Measurements from ENCODE around the gene TANGO2. TPM values are rescaled to one million over a fixed set of nuclear protein-coding genes. Genes with fewer than 3 reads are reported as not detected.

Gene TANGO2
- total RNA-seq, 1 experiment from 2014 or later: 14.6 TPM

DNA sequence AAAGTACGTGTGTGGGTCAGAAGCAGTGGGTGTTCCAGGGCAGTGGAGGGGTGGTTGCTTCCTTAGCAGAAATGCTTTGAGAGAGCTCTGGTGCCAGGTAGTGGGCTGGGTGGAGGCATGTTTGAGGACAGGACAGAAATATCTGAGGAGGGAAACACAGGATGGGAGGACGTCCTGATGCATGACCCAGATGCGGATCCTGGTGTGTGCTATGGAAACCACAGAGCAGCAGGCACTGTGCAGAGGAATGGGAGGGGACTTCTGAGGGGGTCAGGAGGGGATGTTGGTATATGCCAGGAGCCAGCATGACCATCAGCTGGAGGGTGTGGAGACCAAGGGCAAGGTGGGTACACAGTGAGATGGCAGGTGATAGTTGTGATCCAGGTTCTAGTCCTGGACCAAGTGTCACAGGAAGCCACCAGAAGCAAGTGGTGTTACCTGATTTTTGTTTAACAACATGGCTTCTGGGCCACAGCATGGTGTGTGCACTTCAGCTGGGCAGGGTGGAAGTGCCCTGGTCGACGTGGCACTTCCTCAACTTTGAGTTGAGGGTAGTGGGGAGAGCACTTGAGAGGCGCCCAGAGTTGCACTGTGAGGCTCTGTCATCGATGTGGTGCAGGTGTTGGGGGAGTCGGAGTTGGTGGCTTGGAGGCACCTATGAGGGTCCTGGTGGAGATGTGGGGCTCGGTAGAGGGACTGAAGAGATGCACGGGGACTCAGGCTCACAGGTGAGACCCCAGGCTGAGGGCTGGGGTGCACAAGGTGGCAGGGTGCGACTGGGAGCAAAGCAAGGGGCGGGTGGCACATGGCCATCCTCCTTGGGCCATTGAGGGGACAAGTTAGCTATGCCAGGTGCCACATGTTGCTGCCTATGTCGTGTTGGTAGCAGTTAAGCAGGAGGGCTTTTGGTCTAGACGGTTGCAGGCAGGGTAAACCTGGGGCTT lies 66.7 kb downstream of the TANGO2 start:
- no peaks in the 10 kb centered on the region for H3K9me3 ChIP-seq (ENCODE audit: control insufficient read depth, low read depth, low read length)
- no peak overlapping the region for H3K27ac ChIP-seq (ENCODE audit: insufficient read length, low read depth, low read length)
- no peak overlapping the region for H2BK15ac ChIP-seq (ENCODE audit: low read depth, low read length)
- no peak overlapping the region for H2BK5ac ChIP-seq (ENCODE audit: insufficient read length, low read length)
- H3K14ac ChIP-seq (ENCODE audit: insufficient read depth, low read length): no peak overlapping the region
- H3K23ac ChIP-seq (ENCODE audit: insufficient read length, low read depth, low read length): no peak overlapping the region
- H3K9me3 Mint-ChIP-seq: no peaks in the 10 kb centered on the region
- H3K18ac ChIP-seq (ENCODE audit: insufficient read length, low read depth, low read length): no peak overlapping the region
- H3K4me3 Mint-ChIP-seq: peak overlapping the region in 1 of 2 experiments; percentile 16; a peak in 1 of 5 replicates
- H4K20me1 ChIP-seq (ENCODE audit: control insufficient read depth, insufficient read depth, insufficient read length): peaks cover 6% of the 10 kb centered on the region
- H2BK120ac ChIP-seq (ENCODE audit: low read depth, low read length, poor library complexity, severe bottlenecking): no peak overlapping the region
- H3K56ac ChIP-seq (ENCODE audit: insufficient read length, low read depth, low read length): no peak overlapping the region
- H3K27ac Mint-ChIP-seq: no peak overlapping the region; a peak in 2 of 7 replicates
- no peak overlapping the region for H2AK5ac ChIP-seq (ENCODE audit: insufficient read length, low read length)
- peaks cover 14% of the 10 kb centered on the region for H3K79me1 ChIP-seq (ENCODE audit: insufficient read depth, low read depth, low read length, poor library complexity, severe bottlenecking)
- H3K4me1 Mint-ChIP-seq: peaks cover 26 to 27% of the 10 kb centered on the region in 2 experiments
- H2AFZ ChIP-seq (ENCODE audit: low read length): no peak overlapping the region
- peaks cover 2% of the 10 kb centered on the region; the same call in 1 of the 2 replicates for H3K4me1 ChIP-seq (ENCODE audit: insufficient read depth, low read length)
- H4K5ac ChIP-seq (ENCODE audit: insufficient read length, low read depth, low read length): no peak overlapping the region
- no peaks in the 10 kb centered on the region for H3K27me3 ChIP-seq (ENCODE audit: insufficient read depth, low read length)
- H3K9ac ChIP-seq (ENCODE audit: extremely low read depth, insufficient read length, low read length): no peak overlapping the region
- no peak overlapping the region for H2BK12ac ChIP-seq (ENCODE audit: insufficient read length, low read depth, low read length)
- H3K23me2 ChIP-seq (ENCODE audit: insufficient read length, low read depth, low read length, poor library complexity, severe bottlenecking): no peaks in the 10 kb centered on the region
- no peak overlapping the region for H4K91ac ChIP-seq (ENCODE audit: insufficient read length, low read depth, low read length)
- no peak overlapping the region for H4K8ac ChIP-seq (replicated peaks; ENCODE audit: insufficient read length, low read depth, low read length)
- H3K4ac ChIP-seq (ENCODE audit: low read depth, low read length): no peak overlapping the region
- no peak overlapping the region for H2BK20ac ChIP-seq (ENCODE audit: low read depth, low read length, poor library complexity, severe bottlenecking)
- H3K27me3 Mint-ChIP-seq (ENCODE audit: low read depth): no peaks in the 10 kb centered on the region
- TF ChIP-seq, protein P1, sequence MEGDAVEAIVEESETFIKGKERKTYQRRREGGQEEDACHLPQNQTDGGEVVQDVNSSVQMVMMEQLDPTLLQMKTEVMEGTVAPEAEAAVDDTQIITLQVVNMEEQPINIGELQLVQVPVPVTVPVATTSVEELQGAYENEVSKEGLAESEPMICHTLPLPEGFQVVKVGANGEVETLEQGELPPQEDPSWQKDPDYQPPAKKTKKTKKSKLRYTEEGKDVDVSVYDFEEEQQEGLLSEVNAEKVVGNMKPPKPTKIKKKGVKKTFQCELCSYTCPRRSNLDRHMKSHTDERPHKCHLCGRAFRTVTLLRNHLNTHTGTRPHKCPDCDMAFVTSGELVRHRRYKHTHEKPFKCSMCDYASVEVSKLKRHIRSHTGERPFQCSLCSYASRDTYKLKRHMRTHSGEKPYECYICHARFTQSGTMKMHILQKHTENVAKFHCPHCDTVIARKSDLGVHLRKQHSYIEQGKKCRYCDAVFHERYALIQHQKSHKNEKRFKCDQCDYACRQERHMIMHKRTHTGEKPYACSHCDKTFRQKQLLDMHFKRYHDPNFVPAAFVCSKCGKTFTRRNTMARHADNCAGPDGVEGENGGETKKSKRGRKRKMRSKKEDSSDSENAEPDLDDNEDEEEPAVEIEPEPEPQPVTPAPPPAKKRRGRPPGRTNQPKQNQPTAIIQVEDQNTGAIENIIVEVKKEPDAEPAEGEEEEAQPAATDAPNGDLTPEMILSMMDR (conservative IDR thresholded peaks at IDR 0.05): no peak
- H3T11ph ChIP-seq (ENCODE audit: low read length): no peak overlapping the region
- peaks cover 20% of the 10 kb centered on the region; the same call in 1 of the 2 replicates for H3K79me2 ChIP-seq (ENCODE audit: insufficient read depth, low read length)
- H3K36me3 Mint-ChIP-seq (ENCODE audit: insufficient read depth in 1 of 3, low read depth in 3 of 3): peaks cover 63 to 83% (median 80%) of the 10 kb centered on the region in 3 experiments; a peak in 6 of 7 replicates
- DNase-seq: no peak
- WGBS (ENCODE audit: extremely low coverage, insufficient read length, low lambda C conversion rate): no CpG with 5 or more reads among the region's 14 CpGs
- no peak overlapping the region for H3K4me2 ChIP-seq (ENCODE audit: insufficient read depth, insufficient read length, low read length)
